Rectal smooth muscle tissue (tissue), 1 donor: ENCODE measurements around the gene IRX3.

ENCODE experiments used
- H3K27ac ChIP-seq: one replicate; pipeline ENCODE4 v1.7.0; 2013; ENCODE audit warnings: low read depth, low read length, inconsistent platforms
- H3K27me3 ChIP-seq: one replicate; pipeline ENCODE4 v1.7.0; 2013; ENCODE audit warnings: low read length; ENCODE audit not compliant: control insufficient read depth, insufficient read depth
- H3K36me3 ChIP-seq: one replicate; pipeline ENCODE4 v1.7.0; 2013; ENCODE audit warnings: low read length; ENCODE audit not compliant: control insufficient read depth, insufficient read depth
- H3K4me1 ChIP-seq: one replicate; pipeline ENCODE4 v1.7.0; 2013; ENCODE audit warnings: low read length; ENCODE audit not compliant: control insufficient read depth, insufficient read depth
- H3K4me3 ChIP-seq: one replicate; pipeline ENCODE4 v1.7.0; 2013; ENCODE audit warnings: low read length
- H3K9ac ChIP-seq: one replicate; pipeline ENCODE4 v1.7.0; 2013; ENCODE audit warnings: low read length

Gene IRX3

DNA sequence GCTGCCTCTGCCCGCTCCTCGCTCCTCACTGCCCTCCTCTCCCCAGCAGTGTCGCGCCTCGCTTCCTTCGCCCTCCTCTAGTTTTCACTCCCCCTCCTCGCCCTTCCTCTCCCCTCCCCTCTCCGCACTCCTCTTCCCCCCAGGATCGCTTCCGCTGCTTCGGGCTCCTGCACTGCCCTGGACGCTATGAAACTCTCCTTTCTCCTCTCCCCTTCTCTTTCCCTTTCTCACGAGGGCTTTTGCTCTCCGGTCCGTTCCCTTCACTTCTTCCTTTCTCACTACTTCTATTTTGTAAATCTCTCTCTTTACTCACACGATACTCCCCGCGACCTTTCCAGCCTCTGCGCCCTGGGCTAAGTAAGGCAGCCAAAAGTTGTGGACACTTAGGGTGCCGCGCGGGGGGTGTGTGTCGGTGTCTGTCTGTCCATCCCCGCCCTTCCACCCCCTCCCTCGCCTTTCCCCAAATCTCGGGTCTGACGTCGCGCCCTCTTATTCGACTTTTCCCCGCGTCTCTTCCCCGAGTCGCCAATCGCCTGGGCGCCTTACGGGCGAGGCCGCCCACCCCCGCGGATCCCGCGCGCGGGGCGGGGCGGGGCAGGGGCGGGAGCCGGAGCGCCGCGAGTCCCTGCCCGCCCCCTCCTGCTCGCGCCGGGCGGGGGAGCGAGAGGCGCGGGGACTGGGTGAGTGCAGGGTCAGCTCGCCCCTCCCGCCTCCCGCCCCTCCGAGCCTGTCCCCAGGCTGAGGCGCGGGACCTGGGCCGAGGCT, at the start of gene IRX3:
TSS of gene IRX3 (minus strand) at position 422 of the 765 bp plus-strand sequence. CDS start 737 bp downstream, outside the sequence.
- H3K36me3 ChIP-seq: no peaks in the 10 kb centered on the region
- peak within 1 kb of the TSS; percentile 68 for H3K4me3 ChIP-seq
- H3K9ac ChIP-seq: no peak within 1 kb of the TSS
- no peak within 1 kb of the TSS for H3K27ac ChIP-seq
- H3K4me1 ChIP-seq: peaks cover 3% of the 10 kb centered on the region
- H3K27me3 ChIP-seq: peaks cover 62% of the 10 kb centered on the region

DNA sequence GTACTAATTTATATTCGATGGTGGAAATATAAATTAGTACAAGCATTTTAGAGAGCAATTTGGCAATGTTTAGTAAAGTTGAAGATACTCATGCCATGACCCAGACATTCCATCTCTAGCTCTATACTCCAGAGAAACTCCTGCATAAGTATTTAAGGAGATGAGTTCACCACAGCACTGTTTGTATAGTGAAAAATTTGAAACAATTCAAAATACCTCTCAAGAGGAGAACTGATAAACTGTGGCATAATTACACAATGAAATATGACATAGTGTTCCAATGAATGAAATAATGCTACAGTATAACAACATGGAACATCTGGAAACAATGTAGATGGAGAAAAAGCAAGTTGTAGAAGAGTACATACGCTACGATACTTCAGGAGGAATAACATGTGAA, 48.6 kb upstream of the IRX3 start:
- no peaks in the 10 kb centered on the region for H3K36me3 ChIP-seq
- no peak overlapping the region for H3K27ac ChIP-seq
- H3K9ac ChIP-seq: no peak overlapping the region
- no peaks in the 10 kb centered on the region for H3K27me3 ChIP-seq
- H3K4me1 ChIP-seq: no peaks in the 10 kb centered on the region
- no peak overlapping the region for H3K4me3 ChIP-seq

DNA sequence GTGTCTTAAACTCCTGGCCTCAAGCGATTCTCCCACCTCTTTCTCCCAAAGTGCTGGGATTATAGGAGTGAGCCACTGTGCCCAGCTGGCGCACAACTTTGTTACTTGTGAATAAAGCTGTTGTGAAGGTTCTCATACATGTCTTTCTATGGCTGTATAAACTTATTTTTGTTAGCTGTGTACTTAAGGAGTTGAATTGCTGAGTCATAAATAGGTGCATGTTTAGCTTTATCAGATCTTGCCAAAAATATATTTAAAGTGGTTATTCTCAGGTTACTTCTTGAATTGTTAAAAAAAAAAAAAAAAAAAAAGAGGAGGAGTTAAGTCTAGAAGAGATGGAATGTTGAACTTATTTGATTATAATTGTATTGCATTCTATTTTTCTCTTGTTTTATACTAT, 47.6 kb upstream of the IRX3 start:
- Histone ChIP-seq H3K9ac (no peak overlapping the region), H3K4me1 (no peaks in the 10 kb centered on the region), H3K27ac (no peak overlapping the region), H3K27me3 (no peaks in the 10 kb centered on the region), H3K4me3 (no peak overlapping the region), H3K36me3 (no peaks in the 10 kb centered on the region)

DNA sequence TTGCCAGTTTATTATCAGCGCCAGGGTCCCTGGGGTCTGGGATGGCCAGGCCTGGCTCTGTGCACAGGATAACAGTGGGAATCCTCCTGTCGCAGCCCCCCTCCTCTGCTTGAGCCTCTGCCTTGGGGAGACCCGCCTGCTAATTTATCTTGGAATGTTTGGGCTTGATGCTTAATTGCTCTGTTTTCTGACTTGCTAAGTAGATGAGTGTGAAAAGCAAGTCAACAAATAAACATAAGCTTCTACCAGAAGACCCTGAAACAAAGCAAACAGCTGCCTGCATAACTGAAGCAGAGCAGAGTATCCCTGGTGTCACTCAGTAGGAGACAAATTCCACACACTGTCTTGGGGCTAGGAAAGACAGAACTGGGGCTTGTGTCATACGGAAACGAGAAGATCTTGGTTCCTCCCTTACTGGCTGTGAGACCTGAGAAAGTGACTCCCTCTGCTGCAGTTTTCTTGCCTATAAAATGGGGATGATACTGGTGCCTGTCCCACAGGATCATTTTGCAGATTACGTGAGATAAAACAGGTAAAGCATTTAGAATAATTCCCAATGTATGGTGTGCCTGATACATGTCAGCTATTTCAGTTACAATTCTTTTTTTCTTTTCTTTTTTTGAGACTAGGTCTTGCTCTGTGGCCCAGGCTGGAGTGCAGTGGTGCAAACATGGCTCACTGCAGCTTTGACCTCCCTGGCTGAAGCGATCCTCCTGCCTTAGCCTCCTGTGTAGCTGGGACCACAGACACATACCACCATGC, 44.8 kb upstream of the IRX3 start:
- Histone ChIP-seq H3K27ac (no peak overlapping the region), H3K27me3 (no peaks in the 10 kb centered on the region), H3K36me3 (no peaks in the 10 kb centered on the region), H3K9ac (no peak overlapping the region), H3K4me1 (no peaks in the 10 kb centered on the region), H3K4me3 (no peak overlapping the region)

DNA sequence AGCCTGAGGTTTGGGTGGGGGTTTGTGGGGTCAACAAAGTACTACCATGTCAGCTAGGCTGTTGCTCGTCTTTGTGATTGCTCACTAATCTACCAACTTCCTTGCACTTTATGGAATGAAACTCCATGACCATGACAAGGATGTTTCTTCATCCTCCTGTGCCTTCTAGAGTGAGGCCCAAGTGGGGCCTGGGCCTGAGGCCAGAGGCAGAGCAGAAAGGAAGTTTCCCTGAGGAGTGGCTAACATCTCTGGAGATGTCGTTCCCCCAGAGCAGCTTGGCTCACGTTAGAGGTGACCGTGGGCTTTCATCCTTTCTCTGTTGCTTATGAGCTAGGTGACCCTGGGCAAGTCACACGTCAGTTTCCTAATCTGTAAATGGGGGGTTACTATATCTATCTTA, 41.0 kb upstream of the IRX3 start:
- Histone ChIP-seq H3K4me1 (no peaks in the 10 kb centered on the region), H3K4me3 (no peak overlapping the region), H3K27me3 (no peaks in the 10 kb centered on the region), H3K9ac (no peak overlapping the region), H3K36me3 (no peaks in the 10 kb centered on the region), H3K27ac (no peak overlapping the region)

DNA sequence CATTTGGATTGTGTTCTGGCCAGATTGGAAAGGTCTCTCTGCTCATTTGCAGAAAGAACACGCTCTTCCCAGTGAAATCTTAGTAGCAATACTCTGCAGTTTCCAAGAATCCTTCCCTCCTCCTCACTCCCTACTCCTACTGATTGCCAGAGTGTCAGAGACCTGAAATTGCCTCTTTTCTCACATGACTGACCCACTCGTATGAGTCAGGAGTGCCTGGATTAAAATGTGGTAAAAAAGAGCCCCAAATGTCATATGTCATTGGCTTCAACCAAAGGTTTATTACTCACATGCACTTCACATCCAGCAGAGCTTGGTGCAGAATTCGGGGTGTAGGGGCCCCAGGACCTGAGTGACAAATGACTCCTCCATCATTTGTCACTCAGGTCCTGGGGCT, 39.7 kb upstream of the IRX3 start:
- H3K27ac ChIP-seq: no peak overlapping the region

DNA sequence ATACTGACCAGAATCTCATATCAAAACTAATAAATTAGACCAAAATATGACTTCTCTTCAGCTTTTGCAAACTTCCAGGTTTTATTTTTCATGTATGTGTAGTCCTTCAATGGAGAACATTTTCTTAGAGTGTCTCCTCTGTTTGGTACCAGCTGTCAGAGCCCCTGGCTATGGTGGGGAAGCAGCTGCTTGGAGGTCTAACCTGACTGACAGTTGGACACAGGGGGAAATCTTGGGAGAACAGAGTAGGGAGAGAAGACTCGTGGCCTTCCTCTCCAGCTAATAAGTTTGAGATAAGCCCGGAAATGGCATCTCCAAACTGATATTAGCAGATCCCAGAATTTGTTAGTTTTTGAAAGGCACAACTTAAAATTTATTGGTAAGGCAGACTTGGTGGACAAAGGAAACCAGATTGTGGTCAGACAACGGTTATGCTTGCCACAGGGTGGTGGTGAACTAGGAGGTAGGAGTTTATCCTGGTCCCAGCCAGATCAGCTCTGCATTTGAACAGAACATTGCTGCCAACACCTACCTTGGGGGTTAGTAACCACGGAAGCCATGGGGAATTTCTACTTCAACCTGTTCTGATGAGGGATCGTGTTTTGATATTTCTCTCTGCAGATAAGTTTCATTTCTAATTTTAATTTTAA, 39.2 kb upstream of the IRX3 start:
- Histone ChIP-seq H3K4me3 (no peak overlapping the region), H3K4me1 (no peaks in the 10 kb centered on the region), H3K27me3 (no peaks in the 10 kb centered on the region), H3K9ac (no peak overlapping the region), H3K27ac (no peak overlapping the region), H3K36me3 (no peaks in the 10 kb centered on the region)

More for the DNA sequence above, 39.7 kb upstream of the IRX3 start:
- no peaks in the 10 kb centered on the region for H3K4me1 ChIP-seq
- no peak overlapping the region for H3K4me3 ChIP-seq
- H3K36me3 ChIP-seq: no peaks in the 10 kb centered on the region
- H3K9ac ChIP-seq: no peak overlapping the region
- no peaks in the 10 kb centered on the region for H3K27me3 ChIP-seq

DNA sequence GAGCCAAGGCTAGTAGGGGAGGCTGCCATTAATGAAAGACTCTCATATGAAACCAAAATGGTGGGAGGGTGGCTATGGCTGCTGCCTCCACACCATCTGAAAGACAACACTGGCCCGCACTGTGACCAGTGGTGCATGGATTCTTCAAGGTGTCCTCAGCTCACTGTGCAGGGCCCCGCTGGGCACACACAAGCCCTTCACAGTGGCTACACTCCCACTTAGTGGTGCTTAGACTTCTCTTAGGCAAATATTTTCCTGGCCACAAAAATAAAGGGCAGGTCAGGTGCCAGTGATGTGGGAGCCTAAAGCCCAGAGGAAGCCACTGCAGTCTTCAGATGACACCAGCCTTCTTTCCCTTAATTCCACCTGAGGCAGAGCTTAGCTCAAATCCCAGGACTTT, 38.1 kb upstream of the IRX3 start:
- Histone ChIP-seq H3K36me3 (no peaks in the 10 kb centered on the region), H3K27me3 (no peaks in the 10 kb centered on the region), H3K9ac (no peak overlapping the region), H3K27ac (no peak overlapping the region), H3K4me3 (no peak overlapping the region), H3K4me1 (no peaks in the 10 kb centered on the region)

DNA sequence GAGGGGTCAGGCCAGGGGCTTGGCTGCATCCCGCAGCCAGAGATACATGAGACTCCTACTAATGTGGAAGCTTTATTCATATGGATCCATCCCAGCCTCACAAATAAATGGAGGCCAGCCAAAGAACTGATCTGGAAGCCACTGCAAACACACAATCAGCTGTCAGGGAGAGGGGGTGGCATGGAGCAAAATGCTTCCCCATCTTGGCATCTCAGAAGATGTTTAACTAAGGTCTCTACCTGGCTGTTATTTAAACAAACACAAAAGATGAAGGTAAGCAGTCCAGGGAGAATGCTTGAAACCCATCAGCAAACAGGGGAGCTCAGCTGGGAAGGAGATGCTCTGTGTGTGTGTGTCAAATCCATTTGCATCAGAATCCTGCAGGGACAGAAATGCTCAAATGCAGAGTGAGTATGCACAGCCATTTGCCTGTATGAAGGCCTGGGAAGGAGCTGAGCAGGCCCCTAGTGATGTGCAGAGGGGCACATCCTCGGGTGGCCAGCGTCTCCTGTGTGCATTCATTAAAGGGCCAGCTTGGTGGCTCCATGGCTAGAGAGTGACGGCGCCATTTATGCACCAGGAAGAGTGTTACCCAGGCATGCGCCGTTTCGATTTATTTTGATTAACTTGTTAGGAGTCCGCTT, 34.2 kb upstream of the IRX3 start:
- no peak overlapping the region for H3K9ac ChIP-seq
- no peak overlapping the region for H3K4me3 ChIP-seq
- no peaks in the 10 kb centered on the region for H3K36me3 ChIP-seq
- no peaks in the 10 kb centered on the region for H3K4me1 ChIP-seq
- no peak overlapping the region for H3K27ac ChIP-seq
- H3K27me3 ChIP-seq: no peaks in the 10 kb centered on the region

DNA sequence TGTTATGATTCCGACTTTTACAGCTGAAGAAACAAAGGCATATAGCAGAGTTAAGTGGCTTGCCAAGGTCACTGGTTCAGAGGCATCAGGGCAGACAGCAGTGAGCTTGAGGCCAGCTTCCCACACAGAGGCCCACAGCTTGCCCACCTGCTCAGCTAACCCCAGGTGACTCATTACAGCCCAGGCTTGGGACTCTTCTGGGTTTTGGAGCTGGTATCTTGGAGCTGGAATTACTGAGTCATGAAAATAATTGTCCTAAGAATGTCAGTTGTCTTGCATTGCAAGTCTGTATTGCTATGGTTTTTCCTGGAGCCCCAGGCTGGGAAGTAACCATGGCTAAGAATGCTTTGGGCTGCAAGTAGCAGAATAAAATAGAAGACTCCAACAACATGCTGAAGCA, 32.4 kb upstream of the IRX3 start:
- Histone ChIP-seq H3K36me3 (no peaks in the 10 kb centered on the region), H3K27ac (no peak overlapping the region), H3K27me3 (no peaks in the 10 kb centered on the region), H3K4me3 (no peak overlapping the region), H3K4me1 (no peaks in the 10 kb centered on the region), H3K9ac (no peak overlapping the region)

DNA sequence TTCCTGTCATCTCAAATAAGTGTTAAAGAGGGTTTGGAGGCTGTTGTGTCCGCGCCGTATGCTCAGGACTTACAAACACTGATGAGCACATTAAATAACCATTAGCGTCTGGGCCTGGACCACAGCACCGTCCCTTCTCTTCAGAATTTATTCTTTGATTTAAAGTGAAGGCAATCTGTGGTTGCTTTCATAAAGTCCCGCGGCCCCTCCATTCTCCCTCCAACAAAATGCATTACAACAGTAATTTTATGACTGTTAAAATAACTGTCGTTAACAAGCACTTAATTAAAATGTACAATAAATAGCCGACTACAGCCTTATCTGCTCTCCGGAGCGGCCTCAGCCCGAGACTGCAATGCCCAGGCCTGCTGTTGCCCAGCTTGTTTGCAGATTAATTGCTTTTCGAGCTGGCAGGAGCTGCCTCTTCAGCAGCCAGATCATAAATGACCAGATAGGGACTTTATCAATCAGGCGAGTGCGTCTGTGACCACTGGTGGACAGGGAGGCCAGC, 30.6 kb upstream of the IRX3 start:
- no peak overlapping the region for H3K9ac ChIP-seq
- H3K36me3 ChIP-seq: no peaks in the 10 kb centered on the region
- H3K4me3 ChIP-seq: no peak overlapping the region
- H3K27ac ChIP-seq: no peak overlapping the region
- H3K27me3 ChIP-seq: no peaks in the 10 kb centered on the region
- no peaks in the 10 kb centered on the region for H3K4me1 ChIP-seq
